ENCODE results near the gene CSTF3. TPM values are rescaled to one million over a fixed set of nuclear protein-coding genes. Genes with fewer than 3 reads are reported as not detected.
A peak's percentile ranks its signal among the peaks of the same experiment; 100 is the strongest.

CSTF3 gene
- total RNA-seq, 1 donor from 2014 or later = 47.5 TPM

DNA sequence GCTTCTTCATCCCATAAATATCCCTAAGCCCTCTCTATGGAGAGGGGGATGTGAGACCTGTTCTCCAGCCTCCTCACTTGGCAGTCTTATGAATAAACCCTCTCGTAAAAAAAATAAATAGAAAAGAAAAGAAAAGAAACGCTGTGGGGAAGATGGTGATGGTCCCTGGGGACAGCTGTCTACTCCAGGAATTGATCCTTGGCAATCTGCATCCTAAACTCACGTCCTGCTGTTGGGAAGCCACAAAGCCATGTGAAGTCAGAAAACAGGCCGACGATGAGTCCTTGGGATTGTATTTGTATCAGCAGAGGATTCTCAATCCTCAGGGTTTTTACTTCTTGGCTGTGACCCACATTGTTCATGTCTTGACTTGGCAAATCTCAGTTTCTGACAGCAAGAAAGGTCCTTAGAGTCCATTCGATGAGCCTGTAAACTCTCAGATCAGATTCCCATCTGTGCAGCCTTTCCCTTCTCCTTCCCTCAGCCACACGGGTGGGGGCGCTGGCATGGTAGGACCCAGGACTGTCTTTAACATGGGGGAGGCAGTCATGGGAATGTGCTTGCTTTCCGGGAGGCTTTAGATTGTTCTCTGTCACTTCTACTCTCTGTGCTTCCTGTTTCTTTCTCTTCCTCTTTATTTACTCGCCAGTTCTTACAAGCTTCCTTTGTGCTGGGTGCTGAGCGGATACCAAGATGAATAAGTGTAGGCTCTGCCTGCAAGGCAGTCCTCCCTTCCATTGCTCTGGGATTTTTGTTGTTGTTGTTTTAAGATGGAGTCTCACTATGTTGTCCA lies 97.1 kb downstream of the CSTF3 start:
- H3K4me1 ChIP-seq (ENCODE audit: insufficient read depth, low read length) = peaks cover 11% of the 10 kb centered on the region
- peaks cover 19% of the 10 kb centered on the region for H3K36me3 Mint-ChIP-seq (ENCODE audit: low read depth, unreplicated experiment)

GRCh38 chr11:33063326-33063881 lies 97.9 kb downstream of the CSTF3 start:
- Histone ChIP-seq H3K4me2 (ENCODE audit: low read length) (no peak overlapping the region), H3K4me3 (ENCODE audit: insufficient read depth, low read depth, low read length) (no peak overlapping the region), H3K27me3 (ENCODE audit: insufficient read depth, low read length) (no peaks in the 10 kb centered on the region), H3K27ac (ENCODE audit: low read depth, low read length) (no peak overlapping the region), H4K20me1 (ENCODE audit: insufficient read depth, low read length) (peaks cover 6% of the 10 kb centered on the region), H3K9ac (ENCODE audit: low read length) (no peak overlapping the region), H3K36me3 (ENCODE audit: insufficient read depth, low read length) (peaks cover 13% of the 10 kb centered on the region), H3K4me1 (ENCODE audit: insufficient read depth, low read length) (peaks cover 11% of the 10 kb centered on the region), H2AFZ (ENCODE audit: low read depth, low read length) (no peak overlapping the region), H3K9me3 (ENCODE audit: insufficient read depth, low read depth, low read length) (no peaks in the 10 kb centered on the region), H3K79me2 (ENCODE audit: insufficient read depth, low read length) (no peaks in the 10 kb centered on the region)
- H3K9me3 Mint-ChIP-seq (ENCODE audit: unreplicated experiment) = no peaks in the 10 kb centered on the region
- H3K27me3 Mint-ChIP-seq (ENCODE audit: low read depth, unreplicated experiment) = no peaks in the 10 kb centered on the region
- peak; percentile 32 for FAIRE-seq
- peaks cover 25% of the 10 kb centered on the region for H3K36me3 Mint-ChIP-seq (ENCODE audit: low read depth, unreplicated experiment)
- TF ChIP-seq, protein P1, sequence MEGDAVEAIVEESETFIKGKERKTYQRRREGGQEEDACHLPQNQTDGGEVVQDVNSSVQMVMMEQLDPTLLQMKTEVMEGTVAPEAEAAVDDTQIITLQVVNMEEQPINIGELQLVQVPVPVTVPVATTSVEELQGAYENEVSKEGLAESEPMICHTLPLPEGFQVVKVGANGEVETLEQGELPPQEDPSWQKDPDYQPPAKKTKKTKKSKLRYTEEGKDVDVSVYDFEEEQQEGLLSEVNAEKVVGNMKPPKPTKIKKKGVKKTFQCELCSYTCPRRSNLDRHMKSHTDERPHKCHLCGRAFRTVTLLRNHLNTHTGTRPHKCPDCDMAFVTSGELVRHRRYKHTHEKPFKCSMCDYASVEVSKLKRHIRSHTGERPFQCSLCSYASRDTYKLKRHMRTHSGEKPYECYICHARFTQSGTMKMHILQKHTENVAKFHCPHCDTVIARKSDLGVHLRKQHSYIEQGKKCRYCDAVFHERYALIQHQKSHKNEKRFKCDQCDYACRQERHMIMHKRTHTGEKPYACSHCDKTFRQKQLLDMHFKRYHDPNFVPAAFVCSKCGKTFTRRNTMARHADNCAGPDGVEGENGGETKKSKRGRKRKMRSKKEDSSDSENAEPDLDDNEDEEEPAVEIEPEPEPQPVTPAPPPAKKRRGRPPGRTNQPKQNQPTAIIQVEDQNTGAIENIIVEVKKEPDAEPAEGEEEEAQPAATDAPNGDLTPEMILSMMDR (IDR thresholded peaks at IDR 0.05; ENCODE audit: insufficient read depth, low read depth, low read length) = no peak
- TF ChIP-seq EZH2 (IDR thresholded peaks at IDR 0.05; ENCODE audit: insufficient read depth, low read length) = no peak
- no peak overlapping the region for H3K4me3 Mint-ChIP-seq (ENCODE audit: unreplicated experiment)
- peak; percentile 48 for DNase-seq (ENCODE audit: low read depth)
- peaks cover 24% of the 10 kb centered on the region for H3K4me1 Mint-ChIP-seq (ENCODE audit: low read depth, unreplicated experiment)
- H3K27ac Mint-ChIP-seq (ENCODE audit: unreplicated experiment) = no peak overlapping the region

More for the DNA sequence above, 97.1 kb downstream of the CSTF3 start:
- Histone ChIP-seq H3K27ac (ENCODE audit: low read depth, low read length) (no peak overlapping the region), H3K9ac (ENCODE audit: low read length) (no peak overlapping the region), H3K36me3 (ENCODE audit: insufficient read depth, low read length) (peaks cover 6% of the 10 kb centered on the region), H2AFZ (ENCODE audit: low read depth, low read length) (no peak overlapping the region), H3K4me2 (ENCODE audit: low read length) (no peak overlapping the region), H4K20me1 (ENCODE audit: insufficient read depth, low read length) (peaks cover 6% of the 10 kb centered on the region), H3K9me3 (ENCODE audit: insufficient read depth, low read depth, low read length) (no peaks in the 10 kb centered on the region), H3K79me2 (ENCODE audit: insufficient read depth, low read length) (no peaks in the 10 kb centered on the region), H3K4me3 (ENCODE audit: insufficient read depth, low read depth, low read length) (no peak overlapping the region), H3K27me3 (ENCODE audit: insufficient read depth, low read length) (no peaks in the 10 kb centered on the region)
- H3K9me3 Mint-ChIP-seq (ENCODE audit: unreplicated experiment) = no peaks in the 10 kb centered on the region
- H3K4me3 Mint-ChIP-seq (ENCODE audit: unreplicated experiment) = no peak overlapping the region
- H3K27me3 Mint-ChIP-seq (ENCODE audit: low read depth, unreplicated experiment) = no peaks in the 10 kb centered on the region
- no peak for DNase-seq (ENCODE audit: low read depth)
- TF ChIP-seq, protein P1 (IDR thresholded peaks at IDR 0.05; ENCODE audit: insufficient read depth, low read depth, low read length) = no peak
- TF ChIP-seq EZH2 (IDR thresholded peaks at IDR 0.05; ENCODE audit: insufficient read depth, low read length) = no peak
- H3K4me1 Mint-ChIP-seq (ENCODE audit: low read depth, unreplicated experiment) = peaks cover 24% of the 10 kb centered on the region
- H3K27ac Mint-ChIP-seq (ENCODE audit: unreplicated experiment) = no peak overlapping the region
- FAIRE-seq = no peak

GRCh38 chr11:33062137-33062536 lies 99.1 kb downstream of the CSTF3 start:
- H3K36me3 Mint-ChIP-seq (ENCODE audit: low read depth, unreplicated experiment) = peaks cover 25% of the 10 kb centered on the region
- Histone ChIP-seq H3K36me3 (ENCODE audit: insufficient read depth, low read length) (peaks cover 13% of the 10 kb centered on the region), H3K27ac (ENCODE audit: low read depth, low read length) (no peak overlapping the region)

More at GRCh38 chr11:33062137-33062536, 99.1 kb downstream of the CSTF3 start:
- H3K9me3 Mint-ChIP-seq (ENCODE audit: unreplicated experiment) = no peaks in the 10 kb centered on the region
- Histone ChIP-seq H3K27me3 (ENCODE audit: insufficient read depth, low read length) (no peaks in the 10 kb centered on the region), H3K9ac (ENCODE audit: low read length) (no peak overlapping the region), H3K79me2 (ENCODE audit: insufficient read depth, low read length) (no peaks in the 10 kb centered on the region), H3K4me3 (ENCODE audit: insufficient read depth, low read depth, low read length) (no peak overlapping the region), H3K4me2 (ENCODE audit: low read length) (no peak overlapping the region), H4K20me1 (ENCODE audit: insufficient read depth, low read length) (peaks cover 6% of the 10 kb centered on the region), H3K9me3 (ENCODE audit: insufficient read depth, low read depth, low read length) (no peaks in the 10 kb centered on the region), H2AFZ (ENCODE audit: low read depth, low read length) (no peak overlapping the region), H3K4me1 (ENCODE audit: insufficient read depth, low read length) (peaks cover 11% of the 10 kb centered on the region)
- H3K27ac Mint-ChIP-seq (ENCODE audit: unreplicated experiment) = no peak overlapping the region
- no peak for FAIRE-seq
- no peak for TF ChIP-seq EZH2 (IDR thresholded peaks at IDR 0.05; ENCODE audit: insufficient read depth, low read length)
- TF ChIP-seq, protein P1 (IDR thresholded peaks at IDR 0.05; ENCODE audit: insufficient read depth, low read depth, low read length) = no peak
- peaks cover 24% of the 10 kb centered on the region for H3K4me1 Mint-ChIP-seq (ENCODE audit: low read depth, unreplicated experiment)
- H3K27me3 Mint-ChIP-seq (ENCODE audit: low read depth, unreplicated experiment) = no peaks in the 10 kb centered on the region
- DNase-seq (ENCODE audit: low read depth) = no peak
- H3K4me3 Mint-ChIP-seq (ENCODE audit: unreplicated experiment) = no peak overlapping the region
